Mesothelial cell of epicardium (in vitro differentiated cells): Measurements from ENCODE around the gene CD38. TPM values are rescaled to one million over a fixed set of nuclear protein-coding genes. Genes with fewer than 3 reads are reported as not detected.
"Not testable (repeated sequence)": the region's sequence is repeated elsewhere in the genome, so short reads cannot be mapped to it uniquely, and the experiment has no call there.

ENCODE experiments used
- DNase-seq, 2 experiments: peaks; one replicate each; pipeline ENCODE4 v3.0.0; 2021; ENCODE audit warnings: low spot score in 2 of 2; ENCODE audit not compliant: unreplicated experiment in 2 of 2
- H3K27ac Mint-ChIP-seq: 2 replicates; pipeline ENCODE4 v1.8.0; 2021; ENCODE audit warnings: mixed read lengths
- H3K27me3 Mint-ChIP-seq: 2 replicates; pipeline ENCODE4 v1.8.0; 2021; ENCODE audit warnings: low read depth, mixed read lengths
- H3K36me3 Mint-ChIP-seq: 2 replicates; pipeline ENCODE4 v1.8.0; 2021; ENCODE audit warnings: mixed read lengths
- H3K4me1 Mint-ChIP-seq: 2 replicates; pipeline ENCODE4 v1.8.0; 2021; ENCODE audit warnings: mixed read lengths
- H3K4me3 Mint-ChIP-seq: 2 replicates; pipeline ENCODE4 v1.8.0; 2021; ENCODE audit warnings: mild to moderate bottlenecking, moderate library complexity, mixed read lengths
- H3K9me3 Mint-ChIP-seq: 2 replicates; pipeline ENCODE4 v1.8.0; 2021; ENCODE audit warnings: mixed read lengths
- CTCF ChIP-seq: fragments of 200-600 bp; sonication (generic); IDR thresholded peaks from one replicate; pipeline ENCODE4 v1.5.0; 2021; ENCODE audit warnings: antibody characterized with exemption; ENCODE audit not compliant: unreplicated experiment
- total RNA-seq: library from RNA; stranded (reverse); gene quantifications from 3 replicates; pipeline ENCODE4 v1.2.1, GENCODE V29; 2021

The CD38 gene
- total RNA-seq, 1 donor from 2014 or later: 0.20 TPM

GRCh38 chr4:15794426-15794825, 16.3 kb downstream of the CD38 start:
- no peak for TF ChIP-seq CTCF
- H3K27me3 Mint-ChIP-seq: peaks cover 8% of the 10 kb centered on the region
- no peak for DNase-seq
- H3K9me3 Mint-ChIP-seq: peaks cover 3% of the 10 kb centered on the region
- peaks cover 3% of the 10 kb centered on the region for H3K4me1 Mint-ChIP-seq
- no peak overlapping the region for H3K4me3 Mint-ChIP-seq
- no peak overlapping the region for H3K27ac Mint-ChIP-seq
- H3K36me3 Mint-ChIP-seq: no peaks in the 10 kb centered on the region

- H3K4me1 Mint-ChIP-seq: peaks cover 3% of the 10 kb centered on the region
Observed at GRCh38 chr4:15794905-15795304, 16.8 kb downstream of the CD38 start.

GRCh38 chr4:15797320-15797719, 19.2 kb downstream of the CD38 start:
- H3K9me3 Mint-ChIP-seq: peaks cover 15% of the 10 kb centered on the region
- no peak for DNase-seq
- H3K4me1 Mint-ChIP-seq: peaks cover 3% of the 10 kb centered on the region
- H3K27me3 Mint-ChIP-seq: peaks cover 8% of the 10 kb centered on the region
- no peak for TF ChIP-seq CTCF
- no peaks in the 10 kb centered on the region for H3K36me3 Mint-ChIP-seq
- no peak overlapping the region for H3K4me3 Mint-ChIP-seq
- H3K27ac Mint-ChIP-seq: no peak overlapping the region

More at GRCh38 chr4:15794905-15795304, 16.8 kb downstream of the CD38 start:
- Mint-ChIP-seq H3K9me3 (no peaks in the 10 kb centered on the region), H3K27me3 (peaks cover 8% of the 10 kb centered on the region), H3K27ac (no peak overlapping the region), H3K36me3 (no peaks in the 10 kb centered on the region), H3K4me3 (no peak overlapping the region)
- DNase-seq: no peak
- no peak for TF ChIP-seq CTCF

GRCh38 chr4:15799141-15799540, 21.0 kb downstream of the CD38 start:
- Mint-ChIP-seq H3K4me1 (no peaks in the 10 kb centered on the region), H3K27me3 (peaks cover 5% of the 10 kb centered on the region), H3K27ac (no peak overlapping the region), H3K4me3 (no peak overlapping the region), H3K36me3 (no peaks in the 10 kb centered on the region), H3K9me3 (peaks cover 15% of the 10 kb centered on the region)
- DNase-seq: no peak
- no peak for TF ChIP-seq CTCF

GRCh38 chr4:15799701-15800100, 21.6 kb downstream of the CD38 start:
- Mint-ChIP-seq H3K27me3 (peaks cover 1% of the 10 kb centered on the region), H3K9me3 (peaks cover 15% of the 10 kb centered on the region), H3K36me3 (no peaks in the 10 kb centered on the region), H3K4me3 (no peak overlapping the region), H3K4me1 (no peaks in the 10 kb centered on the region), H3K27ac (no peak overlapping the region)
- no peak for TF ChIP-seq CTCF
- no peak for DNase-seq

- not testable (repeated sequence) for H3K27me3 Mint-ChIP-seq, H3K4me3 Mint-ChIP-seq, H3K36me3 Mint-ChIP-seq, DNase-seq, H3K4me1 Mint-ChIP-seq, H3K27ac Mint-ChIP-seq
- peaks cover 15% of the 10 kb centered on the region for H3K9me3 Mint-ChIP-seq
Observed at GRCh38 chr4:15802497-15802896, 24.4 kb downstream of the CD38 start.
